ENCODE measurements around the gene UPK2.

Gene UPK2

GRCh38 chr11:118971646-118972045, 15.5 kb downstream of the UPK2 start, which contains the start of gene FOXR1:
TSS of gene FOXR1 (plus strand) at chr11:118971761. CDS start at chr11:118971932, 171 bp downstream.
- H3K9me3 ChIP-seq (ENCODE audit: control insufficient read depth, low read length), result no peaks in the 10 kb centered on the region
- no peak within 1 kb of the TSS for H3K18ac ChIP-seq (ENCODE audit: low read depth in 1 of 2, low read length in 2 of 2)
- H3K4ac ChIP-seq (ENCODE audit: low read depth in 1 of 2, low read length in 2 of 2), result no peak within 1 kb of the TSS
- H3K4me2 ChIP-seq (ENCODE audit: low read length, poor library complexity, severe bottlenecking), result no peak within 1 kb of the TSS
- H3K23ac ChIP-seq (ENCODE audit: low read length in 2 of 2), result no peak within 1 kb of the TSS
- WGBS, result 99% methylated on average over 22 of the region's 33 CpGs
- peaks cover 21 to 49% of the 10 kb centered on the region in 2 experiments for H3K27me3 ChIP-seq (ENCODE audit: control insufficient read depth in 1 of 2, insufficient read depth in 1 of 2, low read length in 2 of 2)
- no peak within 1 kb of the TSS for H2AK5ac ChIP-seq (ENCODE audit: low read length, severe bottlenecking)
- H3K14ac ChIP-seq (ENCODE audit: low read length in 2 of 2), result no peak within 1 kb of the TSS
- no peaks in the 10 kb centered on the region for H3K79me1 ChIP-seq (replicated peaks; ENCODE audit: low read length, poor library complexity, severe bottlenecking)
- H3K4me1 ChIP-seq (ENCODE audit: control insufficient read depth, insufficient read depth, low read depth, low read length), result peaks cover 1% of the 10 kb centered on the region
- H3K27ac ChIP-seq (ENCODE audit: low read length, poor library complexity, severe bottlenecking), result no peak within 1 kb of the TSS
- no peak within 1 kb of the TSS for H2BK5ac ChIP-seq (ENCODE audit: low read depth, low read length, poor library complexity, severe bottlenecking)
- H4K8ac ChIP-seq (ENCODE audit: low read length), result no peak within 1 kb of the TSS
- H2BK12ac ChIP-seq (ENCODE audit: low read length in 2 of 2), result no peak within 1 kb of the TSS
- H2BK120ac ChIP-seq (ENCODE audit: low read depth, low read length), result no peak within 1 kb of the TSS
- H3K4me3 ChIP-seq (ENCODE audit: insufficient read depth in 1 of 2, low read depth in 1 of 2, low read length in 2 of 2), result no peak within 1 kb of the TSS
- H3K9ac ChIP-seq (ENCODE audit: low read length), result no peak within 1 kb of the TSS
- H3K36me3 ChIP-seq (ENCODE audit: control insufficient read depth in 1 of 2, insufficient read depth in 2 of 2, low read depth in 1 of 2, low read length in 2 of 2), result no peaks in the 10 kb centered on the region
- no peak within 1 kb of the TSS for H4K91ac ChIP-seq (ENCODE audit: low read length)
- no peak within 1 kb of the TSS for H2AFZ ChIP-seq (ENCODE audit: low read depth, low read length)
- DNase-seq, result no peak
- H2BK15ac ChIP-seq (ENCODE audit: low read depth, poor library complexity, severe bottlenecking), result no peak within 1 kb of the TSS

DNA sequence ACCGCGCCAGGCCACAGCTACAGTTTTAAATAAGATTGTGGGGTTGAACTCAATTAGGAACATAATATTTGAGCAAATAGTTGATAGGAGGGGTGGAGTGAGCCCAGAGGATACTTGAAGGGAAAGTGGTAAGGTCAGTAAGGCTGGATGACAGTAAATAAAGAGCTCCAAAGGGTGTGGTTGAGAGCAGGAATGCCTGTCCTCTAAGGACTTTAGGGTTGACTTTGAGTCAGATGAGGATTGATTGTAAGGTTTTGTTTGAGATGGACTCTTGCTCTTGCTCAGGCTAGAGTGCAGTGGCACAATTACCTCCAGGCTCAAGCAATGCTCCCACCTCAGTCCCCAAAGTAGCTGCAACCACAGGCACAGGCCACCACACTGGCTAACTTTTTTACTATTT, 17.9 kb downstream of the UPK2 start:
- H3K27ac ChIP-seq (ENCODE audit: low read length, poor library complexity, severe bottlenecking), result no peak overlapping the region
- no peak overlapping the region for H2AFZ ChIP-seq (ENCODE audit: low read depth, low read length)
- H2BK120ac ChIP-seq (ENCODE audit: low read depth, low read length), result no peak overlapping the region
- H2AK5ac ChIP-seq (ENCODE audit: low read length, severe bottlenecking), result no peak overlapping the region
- no peak overlapping the region for H3K9ac ChIP-seq (ENCODE audit: low read length)
- no peak overlapping the region for H2BK5ac ChIP-seq (ENCODE audit: low read depth, low read length, poor library complexity, severe bottlenecking)
- H4K8ac ChIP-seq (ENCODE audit: low read length), result no peak overlapping the region
- WGBS, result 97% methylated on average over 2 of the region's 2 CpGs
- H3K36me3 ChIP-seq (ENCODE audit: control insufficient read depth in 1 of 2, insufficient read depth in 2 of 2, low read depth in 1 of 2, low read length in 2 of 2), result no peaks in the 10 kb centered on the region
- H3K27me3 ChIP-seq (ENCODE audit: control insufficient read depth in 1 of 2, insufficient read depth in 1 of 2, low read length in 2 of 2), result peaks cover 21 to 63% of the 10 kb centered on the region in 2 experiments
- no peaks in the 10 kb centered on the region for H3K79me1 ChIP-seq (replicated peaks; ENCODE audit: low read length, poor library complexity, severe bottlenecking)
- no peak overlapping the region for H3K18ac ChIP-seq (ENCODE audit: low read depth in 1 of 2, low read length in 2 of 2)
- DNase-seq, result no peak
- peaks cover 1% of the 10 kb centered on the region for H3K4me1 ChIP-seq (ENCODE audit: control insufficient read depth, insufficient read depth, low read depth, low read length)
- no peak overlapping the region for H4K91ac ChIP-seq (ENCODE audit: low read length)
- no peak overlapping the region for H3K4me2 ChIP-seq (ENCODE audit: low read length, poor library complexity, severe bottlenecking)
- H2BK12ac ChIP-seq (ENCODE audit: low read length in 2 of 2), result no peak overlapping the region
- H3K14ac ChIP-seq (ENCODE audit: low read length in 2 of 2), result no peak overlapping the region
- no peak overlapping the region for H2BK15ac ChIP-seq (ENCODE audit: low read depth, poor library complexity, severe bottlenecking)
- H3K23ac ChIP-seq (ENCODE audit: low read length in 2 of 2), result no peak overlapping the region
- no peak overlapping the region for H3K4ac ChIP-seq (ENCODE audit: low read depth in 1 of 2, low read length in 2 of 2)
- H3K4me3 ChIP-seq (ENCODE audit: insufficient read depth in 1 of 2, low read depth in 1 of 2, low read length in 2 of 2), result no peak overlapping the region
- no peaks in the 10 kb centered on the region for H3K9me3 ChIP-seq (ENCODE audit: control insufficient read depth, low read length)

DNA sequence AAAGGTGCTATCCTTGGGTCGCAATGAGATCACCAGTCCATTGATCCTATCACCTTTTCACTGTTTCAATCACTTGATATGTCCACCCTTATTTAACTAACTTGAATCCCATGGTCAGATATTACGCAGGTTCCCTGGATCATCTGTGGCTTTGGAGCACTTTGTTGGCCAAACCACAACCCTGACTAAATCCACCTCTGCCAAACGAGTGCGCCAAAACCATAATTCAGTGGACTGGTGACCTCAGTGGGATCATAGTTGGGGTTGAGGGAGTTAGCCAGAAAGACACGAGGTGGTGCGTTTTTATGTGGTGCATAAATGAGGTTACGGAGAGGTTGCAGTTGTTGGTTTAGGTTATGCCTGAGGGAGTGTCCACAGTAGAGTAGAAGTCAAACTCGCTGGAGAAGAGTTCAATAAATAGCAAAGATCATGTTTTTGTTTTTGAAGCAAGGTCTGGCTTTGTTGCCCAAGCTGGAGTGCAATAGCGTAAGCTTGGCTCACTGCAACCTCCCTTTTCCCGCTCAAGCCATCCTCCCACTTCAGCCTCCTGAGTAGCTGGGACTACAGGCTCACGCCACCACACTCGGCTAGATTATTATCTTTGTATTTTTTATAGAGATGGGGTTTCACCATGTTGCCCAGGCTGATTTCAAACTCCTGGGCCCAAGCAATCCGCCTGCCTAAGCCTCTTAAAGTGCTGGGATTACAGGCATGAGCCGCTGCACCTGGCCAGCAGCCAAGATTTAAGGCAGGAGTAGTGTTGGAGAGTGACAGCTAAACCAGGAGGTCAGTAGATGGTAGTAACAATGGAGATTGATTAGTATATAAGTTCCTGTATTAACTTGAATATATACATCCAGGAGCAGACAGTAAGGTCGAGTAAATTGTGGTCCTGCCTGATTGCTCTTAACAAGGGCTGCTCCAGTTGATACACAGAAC, 19.9 kb downstream of the UPK2 start:
- Histone ChIP-seq H3K14ac (ENCODE audit: low read length in 2 of 2) (no peak overlapping the region), H3K18ac (ENCODE audit: low read depth in 1 of 2, low read length in 2 of 2) (no peak overlapping the region), H3K4me3 (ENCODE audit: insufficient read depth in 1 of 2, low read depth in 1 of 2, low read length in 2 of 2) (no peak overlapping the region), H2BK120ac (ENCODE audit: low read depth, low read length) (no peak overlapping the region), H3K36me3 (ENCODE audit: control insufficient read depth in 1 of 2, insufficient read depth in 2 of 2, low read depth in 1 of 2, low read length in 2 of 2) (no peaks in the 10 kb centered on the region), H3K9me3 (ENCODE audit: control insufficient read depth, low read length) (no peaks in the 10 kb centered on the region), H4K8ac (ENCODE audit: low read length) (no peak overlapping the region), H2BK15ac (ENCODE audit: low read depth, poor library complexity, severe bottlenecking) (no peak overlapping the region), H3K4me2 (ENCODE audit: low read length, poor library complexity, severe bottlenecking) (no peak overlapping the region), H3K23ac (ENCODE audit: low read length in 2 of 2) (no peak overlapping the region), H2BK5ac (ENCODE audit: low read depth, low read length, poor library complexity, severe bottlenecking) (no peak overlapping the region), H3K27ac (ENCODE audit: low read length, poor library complexity, severe bottlenecking) (no peak overlapping the region), H2AK5ac (ENCODE audit: low read length, severe bottlenecking) (no peak overlapping the region), H4K91ac (ENCODE audit: low read length) (no peak overlapping the region), H2AFZ (ENCODE audit: low read depth, low read length) (no peak overlapping the region), H3K27me3 (ENCODE audit: control insufficient read depth in 1 of 2, insufficient read depth in 1 of 2, low read length in 2 of 2) (peaks cover 24 to 71% of the 10 kb centered on the region in 2 experiments), H3K4me1 (ENCODE audit: control insufficient read depth, insufficient read depth, low read depth, low read length) (peaks cover 6% of the 10 kb centered on the region), H3K9ac (ENCODE audit: low read length) (no peak overlapping the region), H2BK12ac (ENCODE audit: low read length in 2 of 2) (no peak overlapping the region), H3K4ac (ENCODE audit: low read depth in 1 of 2, low read length in 2 of 2) (no peak overlapping the region), H3K79me1 (replicated peaks; ENCODE audit: low read length, poor library complexity, severe bottlenecking) (no peaks in the 10 kb centered on the region)
- DNase-seq, result no peak
- 89% methylated on average over 13 of the region's 15 CpGs for WGBS

DNA sequence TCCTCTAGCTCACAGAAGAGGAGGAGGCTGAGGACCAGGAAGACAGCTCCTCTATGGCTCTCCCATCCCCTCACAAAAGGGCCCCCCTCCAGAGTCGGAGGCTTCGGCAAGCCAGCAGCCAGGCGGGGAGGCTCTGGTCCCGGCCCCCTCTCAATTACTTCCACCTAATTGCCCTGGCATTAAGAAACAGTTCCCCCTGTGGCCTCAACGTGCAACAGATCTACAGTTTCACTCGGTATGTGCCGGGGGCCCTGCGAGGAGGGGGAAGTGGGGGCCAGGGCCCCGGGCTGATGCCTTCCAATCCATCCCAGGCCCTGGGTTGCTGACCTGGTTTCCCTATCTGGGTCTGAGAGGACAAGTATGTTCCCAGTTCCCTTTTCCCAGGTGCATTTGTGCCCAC, 23.3 kb downstream of the UPK2 start:
- H3K9me3 ChIP-seq (ENCODE audit: control insufficient read depth, low read length), result no peaks in the 10 kb centered on the region
- 70% methylated on average over 9 of the region's 9 CpGs for WGBS

More for the DNA sequence above, 23.3 kb downstream of the UPK2 start:
- no peak overlapping the region for H4K91ac ChIP-seq (ENCODE audit: low read length)
- no peak overlapping the region for H3K4me3 ChIP-seq (ENCODE audit: insufficient read depth in 1 of 2, low read depth in 1 of 2, low read length in 2 of 2)
- H3K14ac ChIP-seq (ENCODE audit: low read length in 2 of 2), result no peak overlapping the region
- H3K27ac ChIP-seq (ENCODE audit: low read length, poor library complexity, severe bottlenecking), result no peak overlapping the region
- H2AK5ac ChIP-seq (ENCODE audit: low read length, severe bottlenecking), result no peak overlapping the region
- H3K27me3 ChIP-seq (ENCODE audit: control insufficient read depth in 1 of 2, insufficient read depth in 1 of 2, low read length in 2 of 2), result peaks cover 17 to 62% of the 10 kb centered on the region in 2 experiments
- DNase-seq, result no peak
- H3K4me1 ChIP-seq (ENCODE audit: control insufficient read depth, insufficient read depth, low read depth, low read length), result peaks cover 6% of the 10 kb centered on the region
- no peak overlapping the region for H2BK120ac ChIP-seq (ENCODE audit: low read depth, low read length)
- no peaks in the 10 kb centered on the region for H3K79me1 ChIP-seq (replicated peaks; ENCODE audit: low read length, poor library complexity, severe bottlenecking)
- no peaks in the 10 kb centered on the region for H3K36me3 ChIP-seq (ENCODE audit: control insufficient read depth in 1 of 2, insufficient read depth in 2 of 2, low read depth in 1 of 2, low read length in 2 of 2)
- H4K8ac ChIP-seq (ENCODE audit: low read length), result no peak overlapping the region
- H3K23ac ChIP-seq (ENCODE audit: low read length in 2 of 2), result no peak overlapping the region
- no peak overlapping the region for H2BK15ac ChIP-seq (ENCODE audit: low read depth, poor library complexity, severe bottlenecking)
- no peak overlapping the region for H3K9ac ChIP-seq (ENCODE audit: low read length)
- no peak overlapping the region for H2AFZ ChIP-seq (ENCODE audit: low read depth, low read length)
- H2BK12ac ChIP-seq (ENCODE audit: low read length in 2 of 2), result no peak overlapping the region
- H2BK5ac ChIP-seq (ENCODE audit: low read depth, low read length, poor library complexity, severe bottlenecking), result no peak overlapping the region
- H3K4ac ChIP-seq (ENCODE audit: low read depth in 1 of 2, low read length in 2 of 2), result no peak overlapping the region
- no peak overlapping the region for H3K4me2 ChIP-seq (ENCODE audit: low read length, poor library complexity, severe bottlenecking)
- no peak overlapping the region for H3K18ac ChIP-seq (ENCODE audit: low read depth in 1 of 2, low read length in 2 of 2)
